OCI-LY7 (cell line): ENCODE measurements around the gene SYS1.

ENCODE experiments used
- EZH2phosphoT487 ChIP-seq: fragments of 200-600 bp; sonication (generic); IDR thresholded peaks from 2 replicates; pipeline ENCODE4 v1.6.1; 2018; ENCODE audit warnings: low read depth, borderline replicate concordance, mild to moderate bottlenecking, mixed run types, antibody characterized with exemption, low read length, moderate library complexity, mixed read lengths
- TF ChIP-seq, protein P1 (sequence below): fragments of 200-600 bp; sonication (generic); conservative IDR thresholded peaks from 2 replicates; pipeline ENCODE4 v1.5.1; 2014; ENCODE audit warnings: mild to moderate bottlenecking, antibody characterized with exemption, low read length, moderate library complexity, mixed read lengths

DNA sequence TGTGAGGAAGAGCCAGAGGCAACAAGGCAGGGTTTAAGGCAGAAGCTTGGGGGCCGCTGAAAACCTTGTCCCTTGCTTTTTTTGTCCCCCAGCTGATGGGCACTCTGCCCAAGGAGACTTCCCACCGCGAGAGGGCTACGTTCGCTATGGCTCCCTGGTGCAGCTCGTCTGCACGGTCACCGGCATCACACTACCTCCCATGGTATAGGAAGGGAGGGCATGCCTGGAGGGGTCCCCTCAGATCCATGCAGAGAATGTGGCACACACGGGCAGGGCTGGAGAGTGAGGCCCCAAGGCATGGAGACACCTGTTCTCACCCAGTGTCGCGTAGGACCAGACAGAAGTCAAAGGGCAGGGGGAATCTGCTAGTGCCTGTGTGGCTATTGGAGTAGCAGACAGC is 49.0 kb upstream of the SYS1 start:
- TF ChIP-seq, protein P1, sequence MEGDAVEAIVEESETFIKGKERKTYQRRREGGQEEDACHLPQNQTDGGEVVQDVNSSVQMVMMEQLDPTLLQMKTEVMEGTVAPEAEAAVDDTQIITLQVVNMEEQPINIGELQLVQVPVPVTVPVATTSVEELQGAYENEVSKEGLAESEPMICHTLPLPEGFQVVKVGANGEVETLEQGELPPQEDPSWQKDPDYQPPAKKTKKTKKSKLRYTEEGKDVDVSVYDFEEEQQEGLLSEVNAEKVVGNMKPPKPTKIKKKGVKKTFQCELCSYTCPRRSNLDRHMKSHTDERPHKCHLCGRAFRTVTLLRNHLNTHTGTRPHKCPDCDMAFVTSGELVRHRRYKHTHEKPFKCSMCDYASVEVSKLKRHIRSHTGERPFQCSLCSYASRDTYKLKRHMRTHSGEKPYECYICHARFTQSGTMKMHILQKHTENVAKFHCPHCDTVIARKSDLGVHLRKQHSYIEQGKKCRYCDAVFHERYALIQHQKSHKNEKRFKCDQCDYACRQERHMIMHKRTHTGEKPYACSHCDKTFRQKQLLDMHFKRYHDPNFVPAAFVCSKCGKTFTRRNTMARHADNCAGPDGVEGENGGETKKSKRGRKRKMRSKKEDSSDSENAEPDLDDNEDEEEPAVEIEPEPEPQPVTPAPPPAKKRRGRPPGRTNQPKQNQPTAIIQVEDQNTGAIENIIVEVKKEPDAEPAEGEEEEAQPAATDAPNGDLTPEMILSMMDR, result no peak
- TF ChIP-seq EZH2phosphoT487, result no peak
